PC-3 (cell line): ENCODE data around the gene SIGLEC6. TPM values are rescaled to one million over a fixed set of nuclear protein-coding genes. Genes with fewer than 3 reads are reported as not detected.

Experiments used
- ATAC-seq: fragments of 200-7000 bp; cut with Tn5 transposase; 2 replicates; pipeline ENCODE4 v1.9.1; 2020; ENCODE audit warnings: mild to moderate bottlenecking, moderate library complexity
- BruUV-seq: library from RNA; stranded (reverse); fragments of 400-500 nt; replicated peaks from 2 replicates; lab custom pipeline; 2021; lab: Mats Ljungman, UMichigan
- CTCF ChIA-PET: fragments of 300-600 bp; sonication (Branson Sonifier 250); formaldehyde crosslinking; loops from one replicate; lab custom pipeline; 2022; ENCODE audit warnings: antibody characterized with exemption; lab: Charles Lee
- POLR2A ChIA-PET: fragments of 300-600 bp; sonication (Branson Sonifier 250); formaldehyde crosslinking; loops from one replicate; lab custom pipeline; 2022; ENCODE audit warnings: antibody characterized with exemption; ENCODE audit not compliant: unreplicated experiment; lab: Charles Lee
- DNase-seq: peaks from one replicate; pipeline ENCODE4 v3.0.0-alpha.2; 2015
- H2AFZ ChIP-seq: fragments of 300-600 bp; sonication (generic); 2 replicates; pipeline ENCODE4 v1.6.0; 2016; ENCODE audit warnings: antibody characterized with exemption, low read length
- H3F3A ChIP-seq: fragments of 300-600 bp; sonication (generic); one replicate; pipeline ENCODE4 v1.6.0; 2017; ENCODE audit warnings: antibody characterized with exemption, low read length, control low read depth, mild to moderate bottlenecking; ENCODE audit not compliant: unreplicated experiment
- H3K27ac ChIP-seq: fragments of 300-600 bp; sonication (generic); 2 replicates; pipeline ENCODE4 v1.5.1; 2016; ENCODE audit warnings: mild to moderate bottlenecking, low read length
- H3K27me3 ChIP-seq: fragments of 300-600 bp; sonication (generic); 2 replicates; pipeline ENCODE4 v1.6.1; 2016; ENCODE audit warnings: low read length, mixed read lengths
- H3K36me3 ChIP-seq: fragments of 300-600 bp; sonication (generic); 2 replicates; pipeline ENCODE4 v1.6.1; 2016; ENCODE audit warnings: low read depth, mixed run types, low read length, mixed read lengths
- H3K4me1 ChIP-seq: fragments of 300-600 bp; sonication (generic); 2 replicates; pipeline ENCODE4 v1.5.1; 2016; ENCODE audit warnings: low read length; ENCODE audit not compliant: insufficient read depth
- H3K4me2 ChIP-seq: fragments of 300-600 bp; sonication (generic); 2 replicates; pipeline ENCODE4 v1.6.0; 2016; ENCODE audit warnings: low read length
- H3K4me3 ChIP-seq: fragments of 300-600 bp; sonication (generic); 2 replicates; pipeline ENCODE4 v1.5.1; 2016; ENCODE audit warnings: mild to moderate bottlenecking, low read length, mixed read lengths
- H3K79me2 ChIP-seq: fragments of 300-600 bp; sonication (generic); 2 replicates; pipeline ENCODE4 v1.6.1; 2017; ENCODE audit warnings: low read length, mixed read lengths
- H3K9ac ChIP-seq: fragments of 300-600 bp; sonication (generic); 2 replicates; pipeline ENCODE4 v1.6.0; 2016; ENCODE audit warnings: mild to moderate bottlenecking, low read length
- H3K9me2 ChIP-seq: fragments of 300-600 bp; sonication (generic); replicated peaks from 2 replicates; pipeline ENCODE4 v1.6.1; 2016; ENCODE audit warnings: mixed run types, low read length, mixed read lengths
- H3K9me3 ChIP-seq: fragments of 300-600 bp; sonication (generic); 2 replicates; pipeline ENCODE4 v1.6.1; 2016; ENCODE audit warnings: low read length, mixed read lengths
- H4K20me1 ChIP-seq: fragments of 300-600 bp; sonication (generic); 2 replicates; pipeline ENCODE4 v1.6.1; 2016; ENCODE audit warnings: low read length, mixed read lengths
- CTCF ChIP-seq: fragments of 300-600 bp; sonication (generic); conservative IDR thresholded peaks from 2 replicates; pipeline ENCODE4 v1.5.1; 2017; ENCODE audit warnings: antibody characterized with exemption, low read depth, mild to moderate bottlenecking, low read length
- EZH2 ChIP-seq: fragments of 300-600 bp; sonication (generic); IDR thresholded peaks from one replicate; pipeline ENCODE4 v1.6.1; 2017; ENCODE audit warnings: antibody characterized with exemption, mild to moderate bottlenecking, low read length; ENCODE audit not compliant: unreplicated experiment
- EZH2phosphoT487 ChIP-seq: fragments of 300-600 bp; sonication (generic); IDR thresholded peaks from 2 replicates; pipeline ENCODE4 v1.6.1; 2018; ENCODE audit warnings: mild to moderate bottlenecking, antibody characterized with exemption, low read length, borderline replicate concordance
- intact Hi-C: fragments of 100-400 bp; cut with micrococcal nuclease; formaldehyde crosslinking; loops from 2 replicates; pipeline ENCODE4 v1.9.0; 2023
- total RNA-seq: library from RNA; depleted of rRNA; stranded (reverse); fragments of >200 nt; gene quantifications from 2 replicates; pipeline ENCODE4 v1.2.3, GENCODE V29; 2014

SIGLEC6 gene
- total RNA-seq, 1 experiment from 2014 or later = not detected

GRCh38 chr19:51535535-51535934 lies 4.1 kb upstream of the SIGLEC6 start:
- Histone ChIP-seq H3K4me2 (no peak overlapping the region), H3K9me3 (no peaks in the 10 kb centered on the region), H3F3A (no peaks in the 10 kb centered on the region), H3K4me1 (no peaks in the 10 kb centered on the region), H3K4me3 (no peak overlapping the region), H3K36me3 (no peaks in the 10 kb centered on the region), H3K9me2 (no peaks in the 10 kb centered on the region), H2AFZ (no peak overlapping the region), H3K9ac (no peak overlapping the region), H3K79me2 (no peaks in the 10 kb centered on the region), H3K27me3 (peaks cover 98% of the 10 kb centered on the region), H3K27ac (no peak overlapping the region), H4K20me1 (no peaks in the 10 kb centered on the region)
- no TSS peak for BruUV-seq
- DNase-seq (no peak), ATAC-seq (no peak)
- intact Hi-C loops = no loop called here
- no peak for TF ChIP-seq CTCF
- no peak for TF ChIP-seq EZH2
- TF ChIP-seq EZH2phosphoT487 = no peak
- POLR2A ChIA-PET = no interaction called here
- CTCF ChIA-PET = no interaction called here

- no peaks in the 10 kb centered on the region for H3K36me3 ChIP-seq
- no peak overlapping the region for H2AFZ ChIP-seq
- H3K9me2 ChIP-seq = no peaks in the 10 kb centered on the region
- H3K9ac ChIP-seq = no peak overlapping the region
- H3K4me1 ChIP-seq = no peaks in the 10 kb centered on the region
- CTCF ChIA-PET = interaction anchor here (0.7 kb wide), 1 partner anchor 56 kb away, joined by 3 read pairs; no protein-coding TSS in a partner anchor
- H3K27me3 ChIP-seq = peaks cover 100% of the 10 kb centered on the region
- no peaks in the 10 kb centered on the region for H3K79me2 ChIP-seq
- no TSS peak for BruUV-seq
- DNase-seq (no peak), ATAC-seq (no peak)
- no peaks in the 10 kb centered on the region for H4K20me1 ChIP-seq
- H3K4me2 ChIP-seq = no peak overlapping the region
- H3K9me3 ChIP-seq = no peaks in the 10 kb centered on the region
- H3K27ac ChIP-seq = no peak overlapping the region
- H3F3A ChIP-seq = no peaks in the 10 kb centered on the region
- intact Hi-C loops = no loop called here
- no peak for TF ChIP-seq EZH2
- H3K4me3 ChIP-seq = no peak overlapping the region
- POLR2A ChIA-PET = no interaction called here
Measured at GRCh38 chr19:51530616-51531015, 854 bp downstream of the SIGLEC6 start.

GRCh38 chr19:51529301-51529700 lies 2.2 kb downstream of the SIGLEC6 start:
- ATAC-seq (no peak), DNase-seq (no peak)
- no peak overlapping the region for H3K4me3 ChIP-seq
- CTCF ChIA-PET = no interaction called here
- no peak overlapping the region for H3K4me2 ChIP-seq
- peaks cover 89% of the 10 kb centered on the region for H3K27me3 ChIP-seq
- no peaks in the 10 kb centered on the region for H4K20me1 ChIP-seq
- no peaks in the 10 kb centered on the region for H3K36me3 ChIP-seq
- no peaks in the 10 kb centered on the region for H3K9me3 ChIP-seq
- no peaks in the 10 kb centered on the region for H3K9me2 ChIP-seq
- no peak for TF ChIP-seq CTCF
- TF ChIP-seq EZH2phosphoT487 = no peak
- no peak for TF ChIP-seq EZH2
- no peak overlapping the region for H3K9ac ChIP-seq
- POLR2A ChIA-PET = no interaction called here
- no peak overlapping the region for H2AFZ ChIP-seq
- H3K4me1 ChIP-seq = no peaks in the 10 kb centered on the region
- no peak overlapping the region for H3K27ac ChIP-seq
- intact Hi-C loops = no loop called here
- no peaks in the 10 kb centered on the region for H3F3A ChIP-seq
- H3K79me2 ChIP-seq = no peaks in the 10 kb centered on the region
- no TSS peak for BruUV-seq
